Measurements from ENCODE around the gene TPRN.

TPRN gene

GRCh38 chr9:137194388-137194787, 6.2 kb downstream of the TPRN start:
- no peak overlapping the region for H3K4me3 ChIP-seq (ENCODE audit: low read depth, low read length)
- DNase-seq (ENCODE audit: low read depth), result no peak
- TF ChIP-seq CTCF (IDR thresholded peaks at IDR 0.05; ENCODE audit: low read depth, low read length, missing control alignments), result no peak
- in situ Hi-C loops (cut with HindIII; ENCODE audit: low sequenced_read_pairs), result no loop called here

- TF ChIP-seq CTCF (IDR thresholded peaks at IDR 0.05; ENCODE audit: low read depth, low read length, missing control alignments), result no peak
- no peak overlapping the region for H3K4me3 ChIP-seq (ENCODE audit: low read depth, low read length)
- in situ Hi-C loops (cut with HindIII; ENCODE audit: low sequenced_read_pairs), result no loop called here
- no peak for DNase-seq (ENCODE audit: low read depth)
Observed at GRCh38 chr9:137193771-137194170, 6.8 kb downstream of the TPRN start.

DNA sequence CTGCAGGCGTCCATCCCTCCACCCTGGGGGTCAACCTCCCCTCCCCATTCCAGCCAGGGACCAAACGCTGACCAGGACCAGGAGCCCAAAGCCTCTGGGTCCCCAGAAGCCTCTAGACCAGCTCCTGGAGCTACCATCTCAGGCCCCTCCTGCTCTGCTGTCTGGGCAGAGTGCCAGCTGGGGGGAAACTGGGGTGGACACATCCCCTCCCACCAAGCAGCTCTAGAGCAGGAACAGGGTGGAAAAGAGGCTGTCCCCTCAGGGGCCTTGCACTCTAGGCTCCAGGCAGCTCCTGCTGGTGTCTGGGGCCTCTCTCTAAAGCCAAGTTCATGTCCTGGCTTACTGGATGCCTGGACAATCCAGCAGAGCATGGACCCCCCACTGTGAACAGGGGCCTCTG, 7.7 kb downstream of the TPRN start:
- in situ Hi-C loops (cut with HindIII; ENCODE audit: low sequenced_read_pairs), result no loop called here
- DNase-seq (ENCODE audit: low read depth), result no peak
- H3K4me3 ChIP-seq (ENCODE audit: low read depth, low read length), result no peak overlapping the region
- TF ChIP-seq CTCF (IDR thresholded peaks at IDR 0.05; ENCODE audit: low read depth, low read length, missing control alignments), result no peak

GRCh38 chr9:137192448-137192780, 8.1 kb downstream of the TPRN start:
- H3K4me3 ChIP-seq (ENCODE audit: low read depth, low read length), result no peak overlapping the region

GRCh38 chr9:137191691-137192447, 8.7 kb downstream of the TPRN start:
- in situ Hi-C loops (cut with HindIII; ENCODE audit: low sequenced_read_pairs), result no loop called here
- no peak for DNase-seq (ENCODE audit: low read depth)
- no peak overlapping the region for H3K4me3 ChIP-seq (ENCODE audit: low read depth, low read length)
- no peak for TF ChIP-seq CTCF (IDR thresholded peaks at IDR 0.05; ENCODE audit: low read depth, low read length, missing control alignments)

More at GRCh38 chr9:137192448-137192780, 8.1 kb downstream of the TPRN start:
- no peak for TF ChIP-seq CTCF (IDR thresholded peaks at IDR 0.05; ENCODE audit: low read depth, low read length, missing control alignments)
- no peak for DNase-seq (ENCODE audit: low read depth)
- in situ Hi-C loops (cut with HindIII; ENCODE audit: low sequenced_read_pairs), result no loop called here

GRCh38 chr9:137191245-137191644, 9.3 kb downstream of the TPRN start:
- TF ChIP-seq CTCF (IDR thresholded peaks at IDR 0.05; ENCODE audit: low read depth, low read length, missing control alignments), result no peak
- no peak for DNase-seq (ENCODE audit: low read depth)
- in situ Hi-C loops (cut with HindIII; ENCODE audit: low sequenced_read_pairs), result no loop called here
- no peak overlapping the region for H3K4me3 ChIP-seq (ENCODE audit: low read depth, low read length)

Measured in astrocyte of the cerebellum (primary cell).